ENCODE results near the gene FSD2.
"Not testable (repeated sequence)": the region's sequence is repeated elsewhere in the genome, so short reads cannot be mapped to it uniquely, and the experiment has no call there.

Gene FSD2

GRCh38 chr15:82829234-82829633, 23.4 kb upstream of the FSD2 start:
- no peak for DNase-seq

- DNase-seq = no peak
Observed at GRCh38 chr15:82828075-82828474, 22.2 kb upstream of the FSD2 start.

- DNase-seq = no peak
Observed at GRCh38 chr15:82823049-82823448, 17.2 kb upstream of the FSD2 start.

- DNase-seq = not testable (repeated sequence)
Observed at GRCh38 chr15:82821851-82822250, 16.0 kb upstream of the FSD2 start.

GRCh38 chr15:82821396-82821795, 15.5 kb upstream of the FSD2 start:
- not testable (repeated sequence) for DNase-seq

GRCh38 chr15:82820128-82820527, 14.3 kb upstream of the FSD2 start:
- DNase-seq = no peak

- DNase-seq = no peak
Observed at GRCh38 chr15:82812994-82813393, 7.1 kb upstream of the FSD2 start.

GRCh38 chr15:82810890-82811426, 5.1 kb upstream of the FSD2 start:
- no peak for DNase-seq

GRCh38 chr15:82810061-82810889, 4.4 kb upstream of the FSD2 start:
- DNase-seq = no peak

GRCh38 chr15:82809308-82810060, 3.6 kb upstream of the FSD2 start, which contains the start of gene WHAMM:
Gene WHAMM (plus strand): TSS chr15:82809628. CDS start chr15:82809727, 99 bp downstream.
- peak; percentile 82 for DNase-seq

GRCh38 chr15:82808634-82809041, 2.8 kb upstream of the FSD2 start:
- DNase-seq = no peak

GRCh38 chr15:82807920-82808633, 2.2 kb upstream of the FSD2 start:
- DNase-seq = no peak

GRCh38 chr15:82804575-82804949, 1.3 kb downstream of the FSD2 start:
- no peak for DNase-seq

GRCh38 chr15:82803793-82804574, 1.9 kb downstream of the FSD2 start:
- DNase-seq = no peak

- DNase-seq = no peak
Observed at GRCh38 chr15:82802497-82802896, 3.4 kb downstream of the FSD2 start.

GRCh38 chr15:82799183-82799841, 6.6 kb downstream of the FSD2 start:
- DNase-seq = no peak

GRCh38 chr15:82798531-82799166, 7.2 kb downstream of the FSD2 start:
- no peak for DNase-seq

GRCh38 chr15:82798104-82798503, 7.8 kb downstream of the FSD2 start:
- DNase-seq = no peak

GRCh38 chr15:82793737-82794136, 12.1 kb downstream of the FSD2 start:
- DNase-seq = no peak

- DNase-seq = no peak
Observed at GRCh38 chr15:82792068-82792467, 13.8 kb downstream of the FSD2 start.

GRCh38 chr15:82790321-82790720, 15.5 kb downstream of the FSD2 start:
- DNase-seq = no peak

Measured in NCI-H524 treated with DMSO at 0.1 percent for 48 hours (cell line).